ENCODE measurements around the gene FAM186B. TPM values are rescaled to one million over a fixed set of nuclear protein-coding genes. Genes with fewer than 3 reads are reported as not detected.

The FAM186B gene
- total and polyA plus RNA-seq, 2 experiments from 2014 or later, result 0.17 to 0.69 TPM

- 98% methylated on average over 4 of the region's 4 CpGs for WGBS (ENCODE audit: low lambda C conversion rate, missing lambda C conversion rate)
- Histone ChIP-seq H3K4me1 (ENCODE audit: insufficient read depth) (peaks cover 4% of the 10 kb centered on the region), H3K4me2 (no peak overlapping the region), H3K9me3 (ENCODE audit: low read depth) (no peaks in the 10 kb centered on the region), H4K20me1 (ENCODE audit: insufficient read depth, poor library complexity, severe bottlenecking) (no peaks in the 10 kb centered on the region), H3K4me3 (no peak overlapping the region), H3K79me2 (no peaks in the 10 kb centered on the region), H3K36me3 (replicated peaks; ENCODE audit: insufficient read depth, low read depth) (no peaks in the 10 kb centered on the region), H3K27ac (no peak overlapping the region), H2AFZ (no peak overlapping the region), H3K27me3 (no peaks in the 10 kb centered on the region), H3K9me2 (replicated peaks; ENCODE audit: insufficient read depth) (no peaks in the 10 kb centered on the region)
- TF ChIP-seq EZH2 (IDR thresholded peaks at IDR 0.05; ENCODE audit: borderline replicate concordance) (no peak), CTCF (IDR thresholded peaks at IDR 0.05; ENCODE audit: poor library complexity) (no peak), EZH2phosphoT487 (IDR thresholded peaks at IDR 0.05; ENCODE audit: low read depth, severe bottlenecking, unreplicated experiment) (no peak)
- DNase-seq (ENCODE audit: low spot score), result no peak
Observed at GRCh38 chr12:49635656-49636055, 30.2 kb upstream of the FAM186B start.

GRCh38 chr12:49635036-49635435 is 29.6 kb upstream of the FAM186B start:
- no peaks in the 10 kb centered on the region for H3K36me3 ChIP-seq (replicated peaks; ENCODE audit: insufficient read depth, low read depth)
- no peaks in the 10 kb centered on the region for H3K9me2 ChIP-seq (replicated peaks; ENCODE audit: insufficient read depth)
- 93% methylated on average over 9 of the region's 9 CpGs for WGBS (ENCODE audit: low lambda C conversion rate, missing lambda C conversion rate)
- H3K4me3 ChIP-seq, result no peak overlapping the region
- no peak for TF ChIP-seq EZH2phosphoT487 (IDR thresholded peaks at IDR 0.05; ENCODE audit: low read depth, severe bottlenecking, unreplicated experiment)
- no peak for TF ChIP-seq CTCF (IDR thresholded peaks at IDR 0.05; ENCODE audit: poor library complexity)
- TF ChIP-seq EZH2 (IDR thresholded peaks at IDR 0.05; ENCODE audit: borderline replicate concordance), result no peak
- no peaks in the 10 kb centered on the region for H3K79me2 ChIP-seq
- H3K9me3 ChIP-seq (ENCODE audit: low read depth), result no peaks in the 10 kb centered on the region
- DNase-seq (ENCODE audit: low spot score), result no peak
- no peak overlapping the region for H2AFZ ChIP-seq
- H3K4me2 ChIP-seq, result no peak overlapping the region
- H3K27me3 ChIP-seq, result no peaks in the 10 kb centered on the region
- no peak overlapping the region for H3K27ac ChIP-seq
- H4K20me1 ChIP-seq (ENCODE audit: insufficient read depth, poor library complexity, severe bottlenecking), result no peaks in the 10 kb centered on the region
- peaks cover 4% of the 10 kb centered on the region for H3K4me1 ChIP-seq (ENCODE audit: insufficient read depth)

- H3K4me1 ChIP-seq (ENCODE audit: insufficient read depth), result peaks cover 4% of the 10 kb centered on the region
- H4K20me1 ChIP-seq (ENCODE audit: insufficient read depth, poor library complexity, severe bottlenecking), result no peaks in the 10 kb centered on the region
- WGBS (ENCODE audit: low lambda C conversion rate, missing lambda C conversion rate), result 89% methylated on average over 2 of the region's 2 CpGs
- no peak overlapping the region for H2AFZ ChIP-seq
- H3K4me2 ChIP-seq, result no peak overlapping the region
- no peak for DNase-seq (ENCODE audit: low spot score)
- no peak for TF ChIP-seq EZH2phosphoT487 (IDR thresholded peaks at IDR 0.05; ENCODE audit: low read depth, severe bottlenecking, unreplicated experiment)
- no peak for TF ChIP-seq CTCF (IDR thresholded peaks at IDR 0.05; ENCODE audit: poor library complexity)
- TF ChIP-seq EZH2 (IDR thresholded peaks at IDR 0.05; ENCODE audit: borderline replicate concordance), result no peak
- no peaks in the 10 kb centered on the region for H3K36me3 ChIP-seq (replicated peaks; ENCODE audit: insufficient read depth, low read depth)
- no peaks in the 10 kb centered on the region for H3K9me3 ChIP-seq (ENCODE audit: low read depth)
- no peak overlapping the region for H3K27ac ChIP-seq
- no peaks in the 10 kb centered on the region for H3K27me3 ChIP-seq
- no peaks in the 10 kb centered on the region for H3K9me2 ChIP-seq (replicated peaks; ENCODE audit: insufficient read depth)
- H3K4me3 ChIP-seq, result no peak overlapping the region
- H3K79me2 ChIP-seq, result no peaks in the 10 kb centered on the region
Observed at GRCh38 chr12:49633703-49634345, 28.4 kb upstream of the FAM186B start.

All from hepatocyte (in vitro differentiated cells).